Activated CD8-positive, alpha-beta T cell treated with anti-CD3 and anti-CD28 coated beads, Interleukin-2, amount 10 ng/mL, durations not matched to agents 7 days and 5 days (primary cell): ENCODE data around the gene KCNMA1. TPM values are rescaled to one million over a fixed set of nuclear protein-coding genes. Genes with fewer than 3 reads are reported as not detected.
"Not testable (repeated sequence)": the region's sequence is repeated elsewhere in the genome, so short reads cannot be mapped to it uniquely, and the experiment has no call there.

Experiments used
- ATAC-seq: fragments of 150-1000 bp; cut with Tn5 transposase; one replicate; pipeline ENCODE4 v1.10.0; 2021; ENCODE audit warnings: moderate library complexity
- CTCF ChIA-PET: fragments of 350-600 bp; sonication (Branson Sonifier 250); formaldehyde crosslinking; loops from one replicate; lab custom pipeline; 2021; ENCODE audit warnings: antibody characterized with exemption; lab: Charles Lee
- POLR2A ChIA-PET: fragments of 350-600 bp; sonication (Branson Sonifier 250); formaldehyde crosslinking; loops from one replicate; lab custom pipeline; 2021; ENCODE audit warnings: antibody characterized with exemption; lab: Charles Lee
- DNase-seq: peaks from one replicate; pipeline ENCODE4 v3.0.0-alpha.2; 2020
- H3K27ac Mint-ChIP-seq: one replicate; pipeline ENCODE4 v1.8.0; 2021; ENCODE audit warnings: mild to moderate bottlenecking, mixed read lengths
- H3K27me3 Mint-ChIP-seq: one replicate; pipeline ENCODE4 v1.8.0; 2021; ENCODE audit warnings: low read depth, mixed read lengths
- H3K36me3 Mint-ChIP-seq: one replicate; pipeline ENCODE4 v1.8.0; 2021; ENCODE audit warnings: low read depth, mixed read lengths
- H3K4me1 Mint-ChIP-seq: one replicate; pipeline ENCODE4 v1.8.0; 2021; ENCODE audit warnings: low read depth, mixed read lengths
- H3K4me3 Mint-ChIP-seq: one replicate; pipeline ENCODE4 v1.8.0; 2021; ENCODE audit warnings: mild to moderate bottlenecking, mixed read lengths
- H3K9me3 Mint-ChIP-seq: one replicate; pipeline ENCODE4 v1.8.0; 2022; ENCODE audit warnings: mixed read lengths; ENCODE audit not compliant: insufficient read depth
- total RNA-seq, 2 experiments: library from RNA; stranded (reverse); gene quantifications; one replicate each; pipeline ENCODE4 v1.2.3, GENCODE V29; 2021

KCNMA1 gene
- total RNA-seq, 2 experiments from 2014 or later = 0.16 TPM

DNA sequence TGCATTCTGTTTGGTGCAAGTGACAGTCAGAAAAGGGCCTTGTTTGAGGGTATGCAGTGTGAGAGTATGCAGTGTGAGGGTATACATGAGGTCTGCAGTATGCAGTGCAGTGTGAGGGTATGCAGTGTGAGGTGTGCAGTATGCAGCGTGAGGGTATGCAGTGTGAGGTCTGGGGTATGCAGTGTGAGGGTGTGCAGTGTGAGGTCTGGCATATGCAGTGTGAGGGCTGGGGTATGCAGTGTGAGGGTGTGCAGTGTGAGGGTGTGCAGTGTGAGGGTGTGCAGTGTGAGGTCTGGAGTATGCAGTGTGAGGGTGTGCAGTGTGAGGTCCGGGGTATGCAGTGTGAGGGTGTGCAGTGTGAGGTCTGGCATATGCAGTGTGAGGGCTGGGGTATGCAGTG, 117.8 kb downstream of the KCNMA1 start:
- H3K9me3 Mint-ChIP-seq, CTCF ChIA-PET, DNase-seq, ATAC-seq, H3K36me3 Mint-ChIP-seq, H3K4me1 Mint-ChIP-seq, H3K27ac Mint-ChIP-seq, H3K4me3 Mint-ChIP-seq, POLR2A ChIA-PET: not testable (repeated sequence)
- H3K27me3 Mint-ChIP-seq = peaks cover 17% of the 10 kb centered on the region

- CTCF ChIA-PET = no interaction called here
- Mint-ChIP-seq H3K27ac (no peak overlapping the region), H3K4me1 (no peaks in the 10 kb centered on the region), H3K27me3 (peaks cover 14% of the 10 kb centered on the region), H3K4me3 (no peak overlapping the region), H3K36me3 (no peaks in the 10 kb centered on the region), H3K9me3 (no peaks in the 10 kb centered on the region)
- DNase-seq (no peak), ATAC-seq (no peak)
- POLR2A ChIA-PET = no interaction called here
These were observed 118.7 kb downstream of the KCNMA1 start for GRCh38 chr10:77518910-77519274.

DNA sequence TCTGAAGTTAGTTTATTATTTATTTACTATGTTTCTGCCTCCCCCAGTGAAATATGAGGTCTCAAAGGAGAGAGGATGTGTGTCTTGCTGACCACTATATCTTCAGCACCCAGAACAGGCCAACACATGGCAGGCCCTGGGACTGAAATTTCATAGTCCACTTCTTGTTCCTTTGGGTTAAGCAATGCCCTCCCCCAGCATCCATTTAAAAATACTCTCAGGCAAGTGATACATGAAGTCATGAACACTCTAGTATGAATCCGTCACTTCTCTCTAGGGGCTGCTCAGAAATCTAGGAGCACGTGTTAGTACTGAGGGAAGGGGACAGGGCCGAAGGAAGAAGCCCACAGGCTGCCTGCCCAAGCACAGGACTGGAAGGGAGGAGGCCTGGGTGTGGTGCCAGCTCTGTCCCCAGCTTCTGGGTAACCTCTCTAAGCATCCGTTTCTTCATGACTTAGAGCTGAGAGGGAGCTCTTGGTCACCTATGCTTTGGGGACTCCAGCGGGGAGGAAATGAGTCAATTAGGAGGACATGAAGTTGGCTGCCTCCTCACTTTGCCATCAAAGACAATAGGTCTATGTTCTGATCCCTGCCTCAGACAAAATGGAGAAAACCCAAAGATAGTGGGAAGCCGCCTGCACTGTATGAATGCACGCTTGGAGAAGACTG, 119.2 kb downstream of the KCNMA1 start:
- DNase-seq = no peak
- no peaks in the 10 kb centered on the region for H3K4me1 Mint-ChIP-seq
- no peaks in the 10 kb centered on the region for H3K36me3 Mint-ChIP-seq
- H3K27me3 Mint-ChIP-seq = peaks cover 12% of the 10 kb centered on the region
- H3K9me3 Mint-ChIP-seq = no peaks in the 10 kb centered on the region
- no peak overlapping the region for H3K4me3 Mint-ChIP-seq
- POLR2A ChIA-PET = no interaction called here
- CTCF ChIA-PET = no interaction called here
- H3K27ac Mint-ChIP-seq = no peak overlapping the region
- ATAC-seq = no peak

DNA sequence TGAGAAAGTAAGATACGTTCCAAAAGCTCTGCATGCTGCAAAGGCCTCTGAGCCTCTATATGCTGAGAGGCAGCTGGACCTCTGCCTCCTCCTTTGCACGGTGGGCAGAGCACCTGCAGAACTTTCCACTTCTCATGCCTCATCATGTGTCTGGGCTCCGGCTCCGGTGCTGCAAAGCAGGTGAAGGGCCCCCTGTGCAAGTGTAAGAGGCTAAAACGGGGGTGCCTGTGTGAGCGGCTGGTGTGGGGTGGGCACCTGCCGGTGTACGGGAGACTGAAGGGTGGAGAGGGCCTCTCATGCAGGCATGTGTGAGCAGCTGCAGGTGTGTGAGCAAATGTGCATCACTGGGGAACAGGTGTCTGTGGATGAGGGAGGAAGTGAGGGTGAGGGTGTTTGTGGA, 121.0 kb downstream of the KCNMA1 start:
- DNase-seq (no peak), ATAC-seq (no peak)
- Mint-ChIP-seq H3K36me3 (no peaks in the 10 kb centered on the region), H3K4me3 (no peak overlapping the region), H3K9me3 (no peaks in the 10 kb centered on the region), H3K27me3 (peaks cover 7% of the 10 kb centered on the region), H3K27ac (no peak overlapping the region), H3K4me1 (no peaks in the 10 kb centered on the region)
- CTCF ChIA-PET = no interaction called here
- POLR2A ChIA-PET = no interaction called here

DNA sequence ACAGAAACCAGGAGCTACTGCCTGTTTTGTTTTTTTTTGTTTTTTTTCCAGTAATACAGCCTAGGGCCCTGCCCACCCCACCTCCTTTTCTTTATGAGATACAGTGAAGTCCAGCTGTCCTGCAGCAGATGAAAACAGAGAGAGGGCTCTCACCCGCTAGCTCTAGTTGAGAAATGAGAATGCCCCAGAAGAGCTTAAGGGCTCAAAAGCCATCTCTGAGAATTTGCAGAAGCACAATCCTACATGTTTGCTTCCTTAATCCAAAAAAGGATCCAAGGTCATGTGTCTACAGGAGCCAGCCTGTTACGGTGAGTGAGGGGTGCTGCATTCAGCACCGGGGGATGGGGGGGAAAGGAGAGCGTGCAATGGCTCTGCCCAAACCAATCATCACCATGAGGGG, 122.7 kb downstream of the KCNMA1 start:
- POLR2A ChIA-PET = no interaction called here
- ATAC-seq (no peak), DNase-seq (no peak)
- CTCF ChIA-PET = no interaction called here
- H3K36me3 Mint-ChIP-seq = no peaks in the 10 kb centered on the region
- no peak overlapping the region for H3K27ac Mint-ChIP-seq
- no peaks in the 10 kb centered on the region for H3K9me3 Mint-ChIP-seq
- H3K4me3 Mint-ChIP-seq = no peak overlapping the region
- H3K27me3 Mint-ChIP-seq = peaks cover 10% of the 10 kb centered on the region
- H3K4me1 Mint-ChIP-seq = no peaks in the 10 kb centered on the region

- ATAC-seq = no peak
- H3K4me3 Mint-ChIP-seq = no peak overlapping the region
- ChIA-PET CTCF (no interaction called here), POLR2A (no interaction called here)
- no peaks in the 10 kb centered on the region for H3K36me3 Mint-ChIP-seq
- peaks cover 9% of the 10 kb centered on the region for H3K27me3 Mint-ChIP-seq
- no peaks in the 10 kb centered on the region for H3K9me3 Mint-ChIP-seq
- H3K27ac Mint-ChIP-seq = no peak overlapping the region
- H3K4me1 Mint-ChIP-seq = no peaks in the 10 kb centered on the region
- no peak for DNase-seq
These were observed 123.8 kb downstream of the KCNMA1 start for GRCh38 chr10:77513781-77514331.

- no peaks in the 10 kb centered on the region for H3K9me3 Mint-ChIP-seq
- H3K4me1 Mint-ChIP-seq = no peaks in the 10 kb centered on the region
- H3K36me3 Mint-ChIP-seq = no peaks in the 10 kb centered on the region
- CTCF ChIA-PET = no interaction called here
- ATAC-seq = no peak
- no peak overlapping the region for H3K4me3 Mint-ChIP-seq
- H3K27ac Mint-ChIP-seq = no peak overlapping the region
- no peak for DNase-seq
- peaks cover 7% of the 10 kb centered on the region for H3K27me3 Mint-ChIP-seq
- POLR2A ChIA-PET = no interaction called here
These were observed 124.4 kb downstream of the KCNMA1 start for GRCh38 chr10:77513220-77513619.

- Mint-ChIP-seq H3K4me3 (no peak overlapping the region), H3K4me1 (no peaks in the 10 kb centered on the region), H3K9me3 (no peaks in the 10 kb centered on the region), H3K27ac (no peak overlapping the region), H3K36me3 (no peaks in the 10 kb centered on the region), H3K27me3 (peaks cover 6% of the 10 kb centered on the region)
- ATAC-seq (no peak), DNase-seq (no peak)
- ChIA-PET CTCF (no interaction called here), POLR2A (no interaction called here)
These were observed 125.4 kb downstream of the KCNMA1 start for GRCh38 chr10:77512219-77512578.

- no peaks in the 10 kb centered on the region for H3K9me3 Mint-ChIP-seq
- peaks cover 8% of the 10 kb centered on the region for H3K27me3 Mint-ChIP-seq
- no peaks in the 10 kb centered on the region for H3K4me1 Mint-ChIP-seq
- no peak overlapping the region for H3K27ac Mint-ChIP-seq
- H3K36me3 Mint-ChIP-seq = no peaks in the 10 kb centered on the region
- H3K4me3 Mint-ChIP-seq = no peak overlapping the region
- DNase-seq (no peak), ATAC-seq (no peak)
- ChIA-PET POLR2A (no interaction called here), CTCF (no interaction called here)
These were observed 126.0 kb downstream of the KCNMA1 start for GRCh38 chr10:77511498-77512218.

DNA sequence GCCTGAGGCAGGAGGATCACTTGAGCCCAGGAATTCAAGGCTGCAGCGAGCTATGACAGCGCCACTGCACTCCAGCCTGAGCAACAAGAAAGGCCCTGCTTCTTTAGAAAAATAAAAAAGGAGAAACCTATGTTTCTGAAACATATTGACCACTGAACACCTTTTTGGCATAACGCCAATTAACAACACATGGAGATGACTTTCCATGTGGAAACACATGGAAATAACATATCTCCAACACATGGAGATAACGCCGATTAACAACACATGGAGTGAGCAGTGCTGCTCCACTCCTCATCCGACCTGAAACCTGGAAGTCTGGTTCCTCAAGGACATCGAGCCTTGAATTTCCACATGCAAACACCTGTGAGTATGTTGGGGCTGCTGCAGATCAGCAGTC, 126.9 kb downstream of the KCNMA1 start:
- DNase-seq = no peak
- ChIA-PET POLR2A (no interaction called here), CTCF (no interaction called here)
- Mint-ChIP-seq H3K4me1 (no peaks in the 10 kb centered on the region), H3K27ac (no peak overlapping the region), H3K9me3 (no peaks in the 10 kb centered on the region), H3K4me3 (no peak overlapping the region), H3K27me3 (peaks cover 15% of the 10 kb centered on the region), H3K36me3 (no peaks in the 10 kb centered on the region)
- no peak for ATAC-seq

DNA sequence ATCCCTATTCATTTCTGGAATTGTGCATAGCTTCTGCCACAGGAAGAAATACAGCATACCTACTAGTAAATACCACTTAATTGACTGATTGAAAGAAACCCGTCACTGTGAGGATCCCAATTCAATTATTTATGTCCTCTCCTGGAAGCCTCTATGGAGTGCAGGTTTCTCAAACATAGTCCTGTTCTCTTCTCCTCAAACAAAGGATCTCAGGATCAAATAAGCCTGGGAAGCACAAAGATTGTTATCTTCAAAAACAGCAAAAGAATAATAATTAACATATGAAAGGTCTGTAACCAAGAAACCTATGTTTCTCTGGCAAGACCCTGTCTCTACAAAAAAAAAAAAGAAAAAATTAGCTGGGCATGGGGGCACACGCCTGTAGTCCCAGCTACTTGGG, 127.3 kb downstream of the KCNMA1 start:
- no peak for DNase-seq
- Mint-ChIP-seq H3K4me1 (no peaks in the 10 kb centered on the region), H3K4me3 (no peak overlapping the region), H3K27me3 (peaks cover 19% of the 10 kb centered on the region), H3K27ac (no peak overlapping the region), H3K36me3 (no peaks in the 10 kb centered on the region), H3K9me3 (no peaks in the 10 kb centered on the region)
- ChIA-PET POLR2A (no interaction called here), CTCF (no interaction called here)
- ATAC-seq = no peak

- ChIA-PET CTCF (no interaction called here), POLR2A (no interaction called here)
- Mint-ChIP-seq H3K36me3 (no peaks in the 10 kb centered on the region), H3K27me3 (peaks cover 21% of the 10 kb centered on the region), H3K27ac (no peak overlapping the region), H3K4me3 (no peak overlapping the region), H3K4me1 (no peaks in the 10 kb centered on the region), H3K9me3 (no peaks in the 10 kb centered on the region)
- no peak for DNase-seq
- no peak for ATAC-seq
These were observed 128.2 kb downstream of the KCNMA1 start for GRCh38 chr10:77509391-77509790.
